ENCODE data around the gene SPON2. TPM values are rescaled to one million over a fixed set of nuclear protein-coding genes. Genes with fewer than 3 reads are reported as not detected.

The SPON2 gene
- total RNA-seq, 1 donor from 2014 or later = 36.6 TPM

GRCh38 chr4:1195109-1195671, 22.8 kb upstream of the SPON2 start:
- DNase-seq (ENCODE audit: low spot score) = peak; percentile 42

GRCh38 chr4:1194010-1194900, 21.9 kb upstream of the SPON2 start:
- peak; percentile 78 for DNase-seq (ENCODE audit: low spot score)

GRCh38 chr4:1193206-1194009, 21.0 kb upstream of the SPON2 start:
- no peak for DNase-seq (ENCODE audit: low spot score)

- peak; percentile 40 for DNase-seq (ENCODE audit: low spot score)
Observed at GRCh38 chr4:1192493-1193205, 20.3 kb upstream of the SPON2 start.

- DNase-seq (ENCODE audit: low spot score) = peak; percentile 92
Observed at GRCh38 chr4:1192091-1192492, 19.7 kb upstream of the SPON2 start.

GRCh38 chr4:1191621-1192020, 19.2 kb upstream of the SPON2 start:
- peak; percentile 45 for DNase-seq (ENCODE audit: low spot score)

GRCh38 chr4:1187182-1187581, 14.8 kb upstream of the SPON2 start:
- no peak for DNase-seq (ENCODE audit: low spot score)

- no peak for DNase-seq (ENCODE audit: low spot score)
Observed at GRCh38 chr4:1183985-1184773, 11.8 kb upstream of the SPON2 start.

GRCh38 chr4:1182313-1182712, 9.9 kb upstream of the SPON2 start:
- DNase-seq (ENCODE audit: low spot score) = no peak

GRCh38 chr4:1180663-1181062, 8.3 kb upstream of the SPON2 start:
- no peak for DNase-seq (ENCODE audit: low spot score)

GRCh38 chr4:1179976-1180375, 7.6 kb upstream of the SPON2 start:
- DNase-seq (ENCODE audit: low spot score) = no peak

GRCh38 chr4:1179089-1179441, 6.7 kb upstream of the SPON2 start:
- DNase-seq (ENCODE audit: low spot score) = no peak

GRCh38 chr4:1178300-1179088, 6.1 kb upstream of the SPON2 start:
- no peak for DNase-seq (ENCODE audit: low spot score)

- no peak for DNase-seq (ENCODE audit: low spot score)
Observed at GRCh38 chr4:1177274-1178141, 5.1 kb upstream of the SPON2 start.

GRCh38 chr4:1176398-1177273, 4.3 kb upstream of the SPON2 start:
- no peak for DNase-seq (ENCODE audit: low spot score)

GRCh38 chr4:1175635-1176229, 3.3 kb upstream of the SPON2 start:
- no peak for DNase-seq (ENCODE audit: low spot score)

GRCh38 chr4:1174941-1175634, 2.7 kb upstream of the SPON2 start:
- no peak for DNase-seq (ENCODE audit: low spot score)
